IPS-18c (cell line): ENCODE data around the gene UBE2R2.
"Not testable (repeated sequence)": the region's sequence is repeated elsewhere in the genome, so short reads cannot be mapped to it uniquely, and the experiment has no call there.

Experiments
- H3K4me3 ChIP-seq: 2 replicates; pipeline ENCODE4 v1.7.0; 2013; ENCODE audit warnings: low read depth, mild to moderate bottlenecking, low read length, moderate library complexity; ENCODE audit not compliant: insufficient read depth
- H3K9me3 ChIP-seq: one replicate; pipeline ENCODE4 v1.6.1; 2013; ENCODE audit warnings: mild to moderate bottlenecking, low read length, moderate library complexity; ENCODE audit not compliant: control insufficient read depth, insufficient read depth

UBE2R2 gene

GRCh38 chr9:33861917-33862453, 45.0 kb downstream of the UBE2R2 start:
- Histone ChIP-seq H3K4me3 (no peak overlapping the region), H3K9me3 (no peaks in the 10 kb centered on the region)

- not testable (repeated sequence) for H3K4me3 ChIP-seq, H3K9me3 ChIP-seq
Observed at GRCh38 chr9:33863027-33863426, 46.1 kb downstream of the UBE2R2 start.

GRCh38 chr9:33867747-33868439, 50.9 kb downstream of the UBE2R2 start:
- Histone ChIP-seq H3K9me3 (no peaks in the 10 kb centered on the region), H3K4me3 (no peak overlapping the region)

GRCh38 chr9:33868440-33868973, 51.5 kb downstream of the UBE2R2 start:
- Histone ChIP-seq H3K4me3 (no peak overlapping the region), H3K9me3 (no peaks in the 10 kb centered on the region)

GRCh38 chr9:33869243-33869642, 52.3 kb downstream of the UBE2R2 start:
- H3K4me3 ChIP-seq, H3K9me3 ChIP-seq: not testable (repeated sequence)

- Histone ChIP-seq H3K9me3 (no peaks in the 10 kb centered on the region), H3K4me3 (no peak overlapping the region)
Observed at GRCh38 chr9:33877727-33878489, 60.9 kb downstream of the UBE2R2 start.

- H3K9me3 ChIP-seq: no peaks in the 10 kb centered on the region
- no peak overlapping the region for H3K4me3 ChIP-seq
Observed at GRCh38 chr9:33878691-33879366, 61.9 kb downstream of the UBE2R2 start.

GRCh38 chr9:33880211-33881089, 63.5 kb downstream of the UBE2R2 start:
- Histone ChIP-seq H3K4me3 (no peak overlapping the region), H3K9me3 (no peaks in the 10 kb centered on the region)

GRCh38 chr9:33881635-33882034, 64.7 kb downstream of the UBE2R2 start:
- Histone ChIP-seq H3K9me3 (no peaks in the 10 kb centered on the region), H3K4me3 (no peak overlapping the region)

GRCh38 chr9:33884856-33885701, 68.1 kb downstream of the UBE2R2 start:
- Histone ChIP-seq H3K4me3 (no peak overlapping the region), H3K9me3 (no peaks in the 10 kb centered on the region)

GRCh38 chr9:33885948-33886347, 69.0 kb downstream of the UBE2R2 start:
- Histone ChIP-seq H3K9me3 (no peaks in the 10 kb centered on the region), H3K4me3 (no peak overlapping the region)

- Histone ChIP-seq H3K4me3 (no peak overlapping the region), H3K9me3 (no peaks in the 10 kb centered on the region)
Observed at GRCh38 chr9:33893861-33894260, 76.9 kb downstream of the UBE2R2 start.

GRCh38 chr9:33894316-33894715, 77.4 kb downstream of the UBE2R2 start:
- Histone ChIP-seq H3K4me3 (no peak overlapping the region), H3K9me3 (no peaks in the 10 kb centered on the region)

- no peak overlapping the region for H3K4me3 ChIP-seq
- H3K9me3 ChIP-seq: no peaks in the 10 kb centered on the region
Observed at GRCh38 chr9:33903157-33903780, 86.3 kb downstream of the UBE2R2 start.

GRCh38 chr9:33905137-33905536, 88.2 kb downstream of the UBE2R2 start:
- no peaks in the 10 kb centered on the region for H3K9me3 ChIP-seq
- H3K4me3 ChIP-seq: no peak overlapping the region

- Histone ChIP-seq H3K9me3 (no peaks in the 10 kb centered on the region), H3K4me3 (no peak overlapping the region)
Observed at GRCh38 chr9:33906769-33907168, 89.8 kb downstream of the UBE2R2 start.
